H9 (cell line): ENCODE measurements around the gene CDYL. TPM values are rescaled to one million over a fixed set of nuclear protein-coding genes. Genes with fewer than 3 reads are reported as not detected.

Experiments
- DNase-seq: peaks from one replicate; pipeline ENCODE4 v3.0.0-alpha.2; 2017
- H2AFZ ChIP-seq: one replicate; pipeline ENCODE4 v1.6.1; 2013; ENCODE audit warnings: mild to moderate bottlenecking, low read length, control low read depth, moderate library complexity
- H2AK5ac ChIP-seq: 2 replicates; pipeline ENCODE4 v1.6.1; 2013; ENCODE audit warnings: low read length, control low read depth, mixed read lengths; ENCODE audit not compliant: insufficient read length
- H2BK120ac ChIP-seq: one replicate; pipeline ENCODE4 v1.6.1; 2013; ENCODE audit warnings: low read depth, mild to moderate bottlenecking, low read length, control low read depth, inconsistent platforms; ENCODE audit not compliant: poor library complexity, severe bottlenecking
- H2BK12ac ChIP-seq: 2 replicates; pipeline ENCODE4 v1.6.1; 2013; ENCODE audit warnings: low read length, control low read depth, mixed read lengths, low read depth; ENCODE audit not compliant: insufficient read length
- H2BK15ac ChIP-seq: 2 replicates; pipeline ENCODE4 v1.6.1; 2013; ENCODE audit warnings: low read depth, low read length, control low read depth
- H2BK20ac ChIP-seq: one replicate; pipeline ENCODE4 v1.6.1; 2013; ENCODE audit warnings: low read depth, mild to moderate bottlenecking, low read length, control low read depth, inconsistent platforms; ENCODE audit not compliant: poor library complexity, severe bottlenecking
- H2BK5ac ChIP-seq: 2 replicates; pipeline ENCODE4 v1.6.1; 2013; ENCODE audit warnings: low read length, control low read depth, mixed read lengths; ENCODE audit not compliant: insufficient read length
- H3K14ac ChIP-seq: 2 replicates; pipeline ENCODE4 v1.6.1; 2013; ENCODE audit warnings: low read length, control low read depth; ENCODE audit not compliant: insufficient read depth
- H3K18ac ChIP-seq: 2 replicates; pipeline ENCODE4 v1.6.1; 2013; ENCODE audit warnings: low read depth, mild to moderate bottlenecking, mixed read lengths, low read length, control low read depth; ENCODE audit not compliant: insufficient read length
- H3K23ac ChIP-seq: 2 replicates; pipeline ENCODE4 v1.6.1; 2013; ENCODE audit warnings: low read length, control low read depth, mixed read lengths, low read depth; ENCODE audit not compliant: insufficient read length
- H3K23me2 ChIP-seq: 2 replicates; pipeline ENCODE4 v1.6.1; 2013; ENCODE audit warnings: low read depth, mild to moderate bottlenecking, mixed read lengths, low read length, control low read depth; ENCODE audit not compliant: insufficient read length, poor library complexity, severe bottlenecking
- H3K27ac ChIP-seq: 2 replicates; pipeline ENCODE4 v1.5.1; 2013; ENCODE audit warnings: low read length, control low read depth, mixed read lengths, low read depth; ENCODE audit not compliant: insufficient read length
- H3K27me3 ChIP-seq: 2 replicates; pipeline ENCODE4 v1.6.1; 2013; ENCODE audit warnings: low read length, control low read depth, inconsistent platforms; ENCODE audit not compliant: insufficient read depth
- H3K4ac ChIP-seq: 2 replicates; pipeline ENCODE4 v1.6.1; 2013; ENCODE audit warnings: low read depth, mild to moderate bottlenecking, control low read depth, inconsistent platforms, low read length, moderate library complexity
- H3K4me1 ChIP-seq: 2 replicates; pipeline ENCODE4 v1.6.1; 2013; ENCODE audit warnings: low read length, control low read depth, inconsistent platforms; ENCODE audit not compliant: insufficient read depth
- H3K4me2 ChIP-seq: 2 replicates; pipeline ENCODE4 v1.6.1; 2013; ENCODE audit warnings: low read length, control low read depth, mixed read lengths; ENCODE audit not compliant: insufficient read length, insufficient read depth
- H3K56ac ChIP-seq: 2 replicates; pipeline ENCODE4 v1.6.1; 2013; ENCODE audit warnings: low read depth, mild to moderate bottlenecking, mixed read lengths, low read length, control low read depth; ENCODE audit not compliant: insufficient read length
- H3K79me1 ChIP-seq: 2 replicates; pipeline ENCODE4 v1.6.1; 2013; ENCODE audit warnings: low read depth, mild to moderate bottlenecking, moderate library complexity, low read length, control low read depth, inconsistent platforms; ENCODE audit not compliant: insufficient read depth, poor library complexity, severe bottlenecking
- H3K79me2 ChIP-seq: 2 replicates; pipeline ENCODE4 v1.6.1; 2013; ENCODE audit warnings: low read length, control low read depth, inconsistent platforms; ENCODE audit not compliant: insufficient read depth
- H3K9ac ChIP-seq: 2 replicates; pipeline ENCODE4 v1.6.1; 2013; ENCODE audit warnings: low read length, control low read depth, mixed read lengths; ENCODE audit not compliant: insufficient read length; ENCODE audit errors: extremely low read depth
- H3K9me3 ChIP-seq: one replicate; pipeline ENCODE4 v1.6.1; 2013; ENCODE audit warnings: low read depth, low read length, inconsistent platforms; ENCODE audit not compliant: control insufficient read depth
- H3T11ph ChIP-seq: one replicate; pipeline ENCODE4 v1.6.1; 2013; ENCODE audit warnings: mild to moderate bottlenecking, low read length, control low read depth, inconsistent platforms
- H4K20me1 ChIP-seq: one replicate; pipeline ENCODE4 v1.6.1; 2013; ENCODE audit not compliant: control insufficient read depth, insufficient read length, insufficient read depth
- H4K5ac ChIP-seq: 2 replicates; pipeline ENCODE4 v1.6.1; 2013; ENCODE audit warnings: low read depth, mild to moderate bottlenecking, mixed read lengths, low read length, control low read depth; ENCODE audit not compliant: insufficient read length
- H4K8ac ChIP-seq: replicated peaks from 2 replicates; pipeline ENCODE4 v1.6.1; 2013; ENCODE audit warnings: low read length, control low read depth, mixed read lengths, low read depth; ENCODE audit not compliant: insufficient read length
- H4K91ac ChIP-seq: 2 replicates; pipeline ENCODE4 v1.6.1; 2013; ENCODE audit warnings: low read depth, mild to moderate bottlenecking, moderate library complexity, mixed read lengths, low read length, control low read depth; ENCODE audit not compliant: insufficient read length
- H3K27ac Mint-ChIP-seq, 3 experiments: 2 replicates in 2 of 3; 3 replicates in 1 of 3; pipeline ENCODE4 v1.8.0; 2020 to 2021; ENCODE audit warnings: mixed read lengths in 3 of 3, mild to moderate bottlenecking in 1 of 3, moderate library complexity in 1 of 3
- H3K27me3 Mint-ChIP-seq: 2 replicates; pipeline ENCODE4 v1.8.0; 2021; ENCODE audit warnings: low read depth, mild to moderate bottlenecking, moderate library complexity, mixed read lengths
- H3K36me3 Mint-ChIP-seq, 3 experiments: 2 replicates in 2 of 3; 3 replicates in 1 of 3; pipeline ENCODE4 v1.8.0; 2020 to 2021; ENCODE audit warnings: low read depth in 3 of 3, mixed read lengths in 3 of 3; ENCODE audit not compliant: insufficient read depth in 1 of 3
- H3K4me1 Mint-ChIP-seq, 2 experiments: 2 replicates each; pipeline ENCODE4 v1.8.0; 2020; ENCODE audit warnings: mixed read lengths in 2 of 2
- H3K4me3 Mint-ChIP-seq, 2 experiments: 2 replicates in 1 of 2; 3 replicates in 1 of 2; pipeline ENCODE4 v1.8.0; 2020 to 2021; ENCODE audit warnings: mild to moderate bottlenecking in 2 of 2, mixed read lengths in 2 of 2, moderate library complexity in 1 of 2
- H3K9me3 Mint-ChIP-seq, 2 experiments: 2 replicates in 1 of 2; 3 replicates in 1 of 2; pipeline ENCODE4 v1.8.0; 2020; ENCODE audit warnings: mild to moderate bottlenecking in 2 of 2, mixed read lengths in 2 of 2, moderate library complexity in 1 of 2
- CTCF ChIP-seq: fragments of 200-600 bp; sonication (generic); conservative IDR thresholded peaks from 3 replicates; pipeline ENCODE4 v1.8.0; 2021; ENCODE audit warnings: antibody characterized with exemption, mild to moderate bottlenecking
- WGBS: extraction: QIAGEN DNeasy Blood & Tissue Kit; methylation state at CpG from one replicate; pipeline ENCODE4 v1.1.7; 2013; ENCODE audit warnings: missing lambda C conversion rate, low lambda C conversion rate, mixed read lengths; ENCODE audit not compliant: insufficient read length; ENCODE audit errors: extremely low coverage; 5-methylcytosine and 5-hydroxymethylcytosine counted together
- total RNA-seq: library from RNA; stranded (reverse); gene quantifications from 2 replicates; pipeline ENCODE4 v1.2.1, GENCODE V29; 2021

The CDYL gene
- total RNA-seq, 1 experiment from 2014 or later = 95.0 TPM

- Histone ChIP-seq H3K79me1 (peaks cover 7% of the 10 kb centered on the region), H3K27me3 (no peaks in the 10 kb centered on the region), H4K5ac (no peak overlapping the region), H2AK5ac (no peak overlapping the region), H2BK120ac (no peak overlapping the region), H3K27ac (no peak overlapping the region), H4K20me1 (no peaks in the 10 kb centered on the region), H3K4ac (no peak overlapping the region), H3K14ac (no peak overlapping the region), H2BK5ac (no peak overlapping the region), H3K56ac (no peak overlapping the region), H3K9me3 (no peaks in the 10 kb centered on the region), H2BK15ac (no peak overlapping the region), H3K79me2 (peaks cover 26% of the 10 kb centered on the region; the same call in 1 of the 2 replicates), H2BK12ac (no peak overlapping the region), H2AFZ (no peak overlapping the region), H4K8ac (no peak overlapping the region), H3K23ac (no peak overlapping the region), H3T11ph (no peak overlapping the region), H4K91ac (no peak overlapping the region), H3K18ac (no peak overlapping the region), H3K23me2 (no peaks in the 10 kb centered on the region), H3K4me1 (peaks cover 29% of the 10 kb centered on the region), H3K9ac (no peak overlapping the region), H2BK20ac (no peak overlapping the region), H3K4me2 (no peak overlapping the region)
- no peaks in the 10 kb centered on the region for H3K27me3 Mint-ChIP-seq
- peaks cover 71 to 76% of the 10 kb centered on the region in 2 experiments for H3K4me1 Mint-ChIP-seq
- peaks cover 0 to under 1% of the 10 kb centered on the region in 2 experiments; a peak in 1 of 5 replicates for H3K9me3 Mint-ChIP-seq
- peak overlapping the region in 2 of 3 experiments; percentile 40 to 70; a peak in 1 of 7 replicates for H3K27ac Mint-ChIP-seq
- no peak for DNase-seq
- TF ChIP-seq CTCF = no peak
- no CpG with 5 or more reads among the region's 5 CpGs for WGBS
- no peak overlapping the region for H3K4me3 Mint-ChIP-seq
- H3K36me3 Mint-ChIP-seq = peaks cover 2 to 6% (median 3%) of the 10 kb centered on the region in 3 experiments; a peak in 5 of 7 replicates
Observed at GRCh38 chr6:4916954-4917561, 140.9 kb downstream of the CDYL start.
